BJ (cell line): Measurements from ENCODE around the gene HSP90AA1. TPM values are rescaled to one million over a fixed set of nuclear protein-coding genes. Genes with fewer than 3 reads are reported as not detected.
A peak's percentile ranks its signal among the peaks of the same experiment; 100 is the strongest.

Experiments used
- CTCF ChIA-PET: fragments of 350-600 bp; formaldehyde crosslinking; extraction: SDS; loops from one replicate; lab custom pipeline; 2021; ENCODE audit warnings: antibody characterized with exemption, inconsistent platforms; lab: Yijun Ruan, JAX
- POLR2A ChIA-PET: fragments of 300-600 bp; sonication (Branson Sonifier 250); formaldehyde crosslinking; extraction: SDS; loops from one replicate; lab custom pipeline; 2021; ENCODE audit warnings: antibody characterized with exemption; lab: Charles Lee
- DNase-seq: peaks from one replicate; pipeline ENCODE4 v3.0.0-alpha.2; 2011; ENCODE audit warnings: low read depth
- H3K27me3 ChIP-seq: 2 replicates; pipeline ENCODE4 v1.6.0; 2011; ENCODE audit warnings: low read length; ENCODE audit not compliant: control insufficient read depth, insufficient read depth
- H3K36me3 ChIP-seq: 2 replicates; pipeline ENCODE4 v1.5.1; 2011; ENCODE audit warnings: low read length; ENCODE audit not compliant: control insufficient read depth, insufficient read depth
- H3K4me3 ChIP-seq: 2 replicates; pipeline ENCODE4 v1.5.1; 2011; ENCODE audit warnings: low read depth, mild to moderate bottlenecking, control low read depth, low read length
- CTCF ChIP-seq: IDR thresholded peaks from 2 replicates; pipeline ENCODE4 v1.5.1; 2011; ENCODE audit warnings: low read depth, mild to moderate bottlenecking, control low read depth, inconsistent platforms, low read length, moderate library complexity; ENCODE audit not compliant: insufficient read depth
- polyA plus RNA-seq: library from polyadenylated mRNA; depleted of rRNA; stranded (reverse); fragments of >200 nt; gene quantifications from 2 replicates; pipeline ENCODE4 v1.2.3, GENCODE V29; 2011

The HSP90AA1 gene
- polyA plus RNA-seq, 1 experiment, result 222 TPM

DNA sequence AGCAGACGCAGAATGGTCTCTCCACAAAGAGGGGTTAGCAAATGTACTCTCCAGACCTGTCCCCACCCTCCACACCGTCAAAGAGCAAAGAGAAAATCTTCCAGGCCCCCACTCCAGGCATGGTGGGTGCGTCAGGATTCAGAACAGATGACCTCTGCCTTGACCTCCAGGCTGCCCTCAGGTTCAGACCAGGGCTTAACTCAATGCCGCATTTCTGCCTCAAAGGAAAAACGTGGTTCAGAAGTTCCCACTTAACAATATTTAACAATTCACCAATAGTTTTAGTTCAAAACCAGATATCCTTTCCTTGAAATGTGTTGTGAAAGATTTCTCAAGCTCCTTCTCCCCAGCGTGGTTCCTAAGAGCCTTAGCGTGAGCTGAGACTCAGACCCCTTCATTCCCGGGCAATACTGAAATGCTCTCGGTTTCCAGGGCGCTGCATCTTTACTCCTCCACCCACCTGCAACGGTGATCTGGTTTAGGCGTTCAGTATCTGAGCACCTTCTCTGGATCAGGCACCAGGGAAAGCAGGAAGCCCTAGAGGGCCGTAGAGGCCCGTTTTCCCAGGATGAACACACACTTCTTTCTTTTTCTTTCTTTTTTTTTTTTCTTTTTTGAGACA lies 22.9 kb downstream of the HSP90AA1 start:
- DNase-seq, result no peak

DNA sequence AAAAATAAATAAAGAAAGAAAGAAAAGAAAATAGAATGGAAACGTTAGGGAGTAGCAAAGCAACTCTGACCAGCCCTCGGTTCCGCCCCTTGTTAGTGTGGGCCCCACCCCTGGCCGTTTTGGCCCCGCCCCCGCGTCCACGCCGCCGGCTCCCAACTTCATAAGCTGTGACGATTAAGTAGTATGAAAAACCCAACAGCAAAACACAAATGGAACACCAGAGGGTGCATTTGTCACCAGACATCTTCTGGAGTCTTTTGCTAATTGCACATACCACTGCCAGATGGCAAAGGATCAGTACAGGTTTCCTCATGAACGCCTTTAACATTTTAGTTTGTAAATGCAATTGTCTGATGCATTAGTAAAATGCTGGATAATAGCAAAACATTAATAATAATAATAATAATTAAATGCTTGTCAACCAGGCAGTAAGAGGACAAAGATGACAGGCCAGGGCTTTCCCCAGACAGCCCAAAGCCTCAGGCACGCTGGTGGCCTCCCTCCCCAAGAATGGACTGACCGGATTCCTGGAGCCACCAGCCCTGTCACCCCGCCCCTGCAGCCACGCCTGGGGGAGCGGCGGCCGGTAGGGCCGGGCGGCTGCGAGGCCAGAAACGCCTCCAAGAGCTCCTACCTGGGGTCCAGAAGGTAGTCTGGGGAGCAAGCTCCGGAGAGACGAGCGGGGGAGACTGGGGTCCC lies 23.6 kb downstream of the HSP90AA1 start:
- peak; percentile 55 for TF ChIP-seq CTCF
- Histone ChIP-seq H3K27me3 (no peaks in the 10 kb centered on the region), H3K36me3 (no peaks in the 10 kb centered on the region), H3K4me3 (no peak overlapping the region)
- POLR2A ChIA-PET, result interaction anchor here (0.6 kb wide), 2 partner anchors 20 to 31 kb away, joined by 3 to 4 read pairs; no protein-coding TSS in a partner anchor
- CTCF ChIA-PET, result interaction anchor here (0.7 to 4.0 kb wide), 5 partner anchors 10 to 82 kb away, joined by 3 to 38 read pairs (median 5); no protein-coding TSS in a partner anchor
- DNase-seq, result peak; percentile 71

More for the DNA sequence above, 22.9 kb downstream of the HSP90AA1 start:
- TF ChIP-seq CTCF, result no peak
- POLR2A ChIA-PET, result no interaction called here
- CTCF ChIA-PET, result interaction anchor here (1.2 to 4.0 kb wide), 6 partner anchors 9 to 250 kb away, joined by 3 to 38 read pairs (median 5); no protein-coding TSS in a partner anchor
- Histone ChIP-seq H3K27me3 (no peaks in the 10 kb centered on the region), H3K36me3 (no peaks in the 10 kb centered on the region), H3K4me3 (no peak overlapping the region)

DNA sequence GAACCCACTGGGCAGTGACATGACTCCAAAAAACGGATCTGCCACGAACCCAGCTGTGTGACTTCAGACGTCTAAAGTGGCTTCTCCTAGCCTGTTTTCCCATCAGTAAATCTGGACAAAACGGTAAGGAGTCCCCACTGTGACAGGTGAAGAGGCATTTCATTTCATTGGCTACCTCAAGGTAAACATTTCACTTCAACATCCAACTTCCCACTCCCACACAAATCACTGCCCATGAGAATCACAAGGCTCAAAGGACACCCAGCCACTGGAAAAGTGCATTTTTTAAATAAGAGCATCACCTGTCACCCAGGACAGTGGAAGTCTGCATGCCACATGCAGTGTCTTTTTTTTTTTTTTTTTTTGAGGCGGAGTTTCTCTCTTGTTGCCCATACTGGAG lies 27.9 kb downstream of the HSP90AA1 start:
- DNase-seq, result no peak
- Histone ChIP-seq H3K27me3 (no peaks in the 10 kb centered on the region), H3K4me3 (no peak overlapping the region), H3K36me3 (peaks cover 6% of the 10 kb centered on the region)
- CTCF ChIA-PET, result interaction anchor here (0.6 kb wide), 1 partner anchor 12 kb away, joined by 3 read pairs; no protein-coding TSS in a partner anchor
- POLR2A ChIA-PET, result no interaction called here
- no peak for TF ChIP-seq CTCF

- TF ChIP-seq CTCF, result no peak
- no peak for DNase-seq
- ChIA-PET POLR2A (no interaction called here), CTCF (no interaction called here)
- no peaks in the 10 kb centered on the region for H3K27me3 ChIP-seq
- peaks cover 6% of the 10 kb centered on the region for H3K36me3 ChIP-seq
- no peak overlapping the region for H3K4me3 ChIP-seq
Observed at GRCh38 chr14:102058146-102058545, 28.7 kb downstream of the HSP90AA1 start.

DNA sequence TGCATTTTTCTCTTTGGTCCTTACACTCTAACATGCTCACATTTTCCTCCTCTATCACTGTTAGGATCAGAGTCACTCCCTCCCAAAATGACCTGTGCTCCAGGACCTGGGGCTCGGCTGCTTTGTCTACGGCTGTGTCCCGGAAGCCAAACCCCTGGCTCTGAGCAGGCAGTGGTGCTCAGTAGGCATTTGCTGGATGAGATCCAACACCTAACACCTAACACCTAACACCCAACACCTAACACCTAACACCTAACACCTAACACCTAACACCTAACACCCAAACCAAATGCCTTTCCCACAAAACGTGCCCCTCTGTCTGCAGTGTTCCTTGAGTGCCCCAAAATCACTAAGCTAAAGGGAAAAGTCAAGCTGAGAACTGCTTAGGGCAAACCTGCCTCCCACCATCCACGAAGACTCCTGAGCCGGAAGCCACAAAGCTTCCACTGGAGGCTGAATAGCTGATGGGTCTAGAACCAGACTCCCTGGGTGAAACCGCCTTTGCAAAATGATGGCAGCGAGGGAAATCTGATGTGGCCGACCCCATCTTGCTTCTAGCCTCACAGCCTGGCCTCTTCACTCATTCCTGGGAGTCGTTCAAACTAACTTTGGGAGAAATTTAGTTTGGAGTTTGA lies 29.2 kb downstream of the HSP90AA1 start:
- Histone ChIP-seq H3K27me3 (no peaks in the 10 kb centered on the region), H3K36me3 (peaks cover 6% of the 10 kb centered on the region), H3K4me3 (no peak overlapping the region)
- POLR2A ChIA-PET, result no interaction called here
- no peak for DNase-seq
- CTCF ChIA-PET, result no interaction called here
- no peak for TF ChIP-seq CTCF
